Astrocyte of the cerebellum (primary cell): Measurements from ENCODE around the gene GCM1.

Experiments used
- DNase-seq: peaks from one replicate; pipeline ENCODE4 v3.0.0-alpha.2; 2011; ENCODE audit warnings: low read depth
- H3K4me3 ChIP-seq: 2 replicates; pipeline ENCODE4 v1.5.1; 2011; ENCODE audit warnings: mild to moderate bottlenecking, low read depth, low read length, moderate library complexity
- in situ Hi-C: cut with HindIII; loops from 2 replicates; pipeline ENCODE4 v1.10.0; 2017; ENCODE audit warnings: low sequenced_read_pairs
- TF ChIP-seq, protein P1 (sequence below): IDR thresholded peaks from 2 replicates; pipeline ENCODE4 v1.5.1; 2012; ENCODE audit warnings: low read length, low read depth, moderate library complexity, mild to moderate bottlenecking; ENCODE audit errors: missing control alignments

Gene GCM1

DNA sequence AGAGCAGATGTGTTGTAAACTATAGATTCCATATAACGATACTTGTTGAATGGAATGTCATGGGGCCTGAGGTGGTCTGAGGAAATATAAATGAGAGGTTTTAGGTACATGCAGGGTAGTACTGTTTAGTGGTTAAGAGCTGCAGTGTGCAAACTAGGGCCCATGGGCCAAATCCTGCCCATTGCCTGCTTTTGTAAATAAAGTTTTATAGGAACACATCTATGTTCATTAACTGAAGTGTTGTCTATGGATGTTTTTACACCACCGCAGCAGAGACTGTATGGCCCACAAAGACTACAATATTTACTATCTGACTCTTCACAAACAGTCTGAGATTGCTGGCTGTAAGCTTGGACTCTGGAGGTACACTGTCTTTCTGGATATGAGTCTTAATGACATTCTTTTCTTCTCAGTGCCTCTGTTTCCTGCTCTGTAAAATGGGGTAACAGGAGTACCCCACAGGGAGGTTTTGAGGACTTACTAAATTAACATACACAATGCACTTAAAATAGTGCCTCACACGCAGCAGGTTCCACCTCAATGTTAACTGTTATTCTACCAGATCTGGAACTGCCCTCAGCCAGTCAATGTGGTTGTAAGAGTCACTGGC, 12.5 kb downstream of the GCM1 start:
- no peak for DNase-seq
- H3K4me3 ChIP-seq = no peak overlapping the region
- TF ChIP-seq, protein P1, sequence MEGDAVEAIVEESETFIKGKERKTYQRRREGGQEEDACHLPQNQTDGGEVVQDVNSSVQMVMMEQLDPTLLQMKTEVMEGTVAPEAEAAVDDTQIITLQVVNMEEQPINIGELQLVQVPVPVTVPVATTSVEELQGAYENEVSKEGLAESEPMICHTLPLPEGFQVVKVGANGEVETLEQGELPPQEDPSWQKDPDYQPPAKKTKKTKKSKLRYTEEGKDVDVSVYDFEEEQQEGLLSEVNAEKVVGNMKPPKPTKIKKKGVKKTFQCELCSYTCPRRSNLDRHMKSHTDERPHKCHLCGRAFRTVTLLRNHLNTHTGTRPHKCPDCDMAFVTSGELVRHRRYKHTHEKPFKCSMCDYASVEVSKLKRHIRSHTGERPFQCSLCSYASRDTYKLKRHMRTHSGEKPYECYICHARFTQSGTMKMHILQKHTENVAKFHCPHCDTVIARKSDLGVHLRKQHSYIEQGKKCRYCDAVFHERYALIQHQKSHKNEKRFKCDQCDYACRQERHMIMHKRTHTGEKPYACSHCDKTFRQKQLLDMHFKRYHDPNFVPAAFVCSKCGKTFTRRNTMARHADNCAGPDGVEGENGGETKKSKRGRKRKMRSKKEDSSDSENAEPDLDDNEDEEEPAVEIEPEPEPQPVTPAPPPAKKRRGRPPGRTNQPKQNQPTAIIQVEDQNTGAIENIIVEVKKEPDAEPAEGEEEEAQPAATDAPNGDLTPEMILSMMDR = no peak
- in situ Hi-C loops = no loop called here

DNA sequence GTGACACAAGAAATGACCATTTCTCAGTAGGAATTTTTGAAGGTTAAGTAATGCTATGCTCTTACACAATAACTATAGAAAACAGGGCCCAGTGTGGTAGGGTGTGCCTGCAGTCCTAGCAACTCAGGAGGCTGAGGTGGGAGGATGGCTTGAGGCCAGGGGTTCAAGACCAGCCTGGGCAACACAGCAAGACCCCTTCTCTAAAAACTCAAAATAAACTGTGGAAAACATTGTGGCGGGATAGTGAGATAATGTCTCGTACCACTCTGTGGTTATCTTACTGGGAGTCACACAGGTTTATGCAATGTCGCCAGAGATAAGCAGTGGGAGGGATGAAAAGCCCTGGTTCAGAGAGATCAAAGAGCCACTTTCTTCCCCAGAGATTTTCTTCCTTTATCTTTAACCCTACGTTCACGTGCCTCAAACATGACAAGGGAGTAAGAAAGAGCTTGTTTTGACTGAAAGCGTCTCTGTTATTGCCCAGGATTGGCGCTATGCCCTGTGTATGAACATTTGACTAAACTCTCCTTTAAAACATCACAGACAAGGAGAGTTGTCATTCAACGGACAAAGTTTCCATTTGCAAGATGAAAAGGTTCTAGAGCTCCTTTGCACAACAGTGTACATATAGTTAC, 13.9 kb downstream of the GCM1 start:
- DNase-seq = no peak
- H3K4me3 ChIP-seq = no peak overlapping the region
- in situ Hi-C loops = no loop called here
- TF ChIP-seq, protein P1 = no peak

DNA sequence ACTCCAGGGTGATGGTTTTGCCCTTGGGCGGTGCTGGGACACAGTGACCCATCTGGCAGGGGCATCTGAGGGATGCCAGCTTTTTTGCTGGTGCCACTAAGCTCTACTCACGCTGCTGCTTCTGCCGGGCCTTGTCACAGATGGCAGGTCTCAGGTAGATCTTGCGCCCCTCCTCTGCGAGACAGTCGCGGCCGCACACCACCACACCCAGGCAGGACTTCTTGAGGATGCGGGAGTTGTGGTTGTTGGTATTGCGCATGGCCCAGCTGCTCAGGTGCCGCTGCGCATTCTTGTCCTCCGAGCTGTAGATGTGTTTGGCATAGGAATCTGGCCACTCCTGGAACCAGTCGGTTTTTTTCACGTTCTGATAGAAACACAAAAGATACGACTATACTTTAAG, 14.7 kb downstream of the GCM1 start:
- in situ Hi-C loops = no loop called here

DNA sequence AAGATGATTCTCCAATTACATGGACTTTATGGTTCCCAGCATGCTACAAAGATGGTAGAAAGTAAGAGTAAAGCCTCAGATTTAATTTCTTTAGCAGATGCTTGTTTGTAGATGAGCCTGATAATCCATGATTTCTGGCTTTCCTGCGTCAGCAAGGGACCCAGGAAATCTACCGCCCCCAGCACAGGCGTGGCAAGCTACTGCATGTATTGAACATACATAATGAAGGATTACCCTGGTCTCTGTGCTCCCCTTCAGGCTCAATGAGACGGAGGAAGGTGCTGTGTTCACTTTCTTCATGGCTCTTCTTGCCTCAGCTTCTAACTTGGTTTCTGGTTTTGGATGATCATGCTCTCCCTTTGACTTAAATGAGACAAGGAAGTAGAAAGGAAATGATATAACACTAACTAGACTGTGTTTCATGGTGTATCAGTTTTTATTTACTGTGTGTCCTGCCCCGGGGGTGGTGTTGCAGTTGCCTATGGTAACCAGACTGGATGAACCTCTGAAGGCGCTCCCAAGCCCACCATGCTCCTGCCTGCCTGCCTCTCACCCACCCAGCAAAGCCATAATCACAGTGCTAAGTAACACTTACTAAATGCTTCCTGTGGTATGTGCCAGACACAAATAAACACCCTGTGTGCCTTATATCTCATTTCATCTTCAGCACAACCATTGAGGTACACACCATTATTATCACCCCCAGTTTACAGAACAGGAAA, 17.9 kb downstream of the GCM1 start:
- TF ChIP-seq, protein P1 = no peak
- in situ Hi-C loops = no loop called here
- no peak overlapping the region for H3K4me3 ChIP-seq
- no peak for DNase-seq

More for the DNA sequence above, 14.7 kb downstream of the GCM1 start:
- TF ChIP-seq, protein P1 = no peak
- H3K4me3 ChIP-seq = no peak overlapping the region
- no peak for DNase-seq

DNA sequence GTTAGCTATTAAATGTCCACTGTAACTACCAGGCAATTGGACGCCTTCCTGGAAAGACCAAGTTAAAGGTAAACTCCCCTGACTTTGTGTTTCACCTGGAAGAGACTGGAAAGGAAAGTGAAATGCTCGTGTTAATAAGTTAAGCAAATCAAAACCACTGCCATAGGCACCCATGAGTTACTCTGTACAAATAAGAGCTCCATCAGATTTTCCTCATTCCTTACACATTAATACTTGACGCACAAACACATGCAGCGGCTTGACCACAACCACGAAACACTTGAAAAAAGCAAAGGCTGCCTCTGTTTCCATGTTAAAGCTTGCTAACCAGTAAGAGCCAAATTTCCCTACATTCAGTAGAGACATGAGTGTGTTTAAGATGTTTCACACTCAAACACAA, 19.8 kb downstream of the GCM1 start:
- no peak overlapping the region for H3K4me3 ChIP-seq
- no peak for DNase-seq
- TF ChIP-seq, protein P1 = no peak
- in situ Hi-C loops = no loop called here

DNA sequence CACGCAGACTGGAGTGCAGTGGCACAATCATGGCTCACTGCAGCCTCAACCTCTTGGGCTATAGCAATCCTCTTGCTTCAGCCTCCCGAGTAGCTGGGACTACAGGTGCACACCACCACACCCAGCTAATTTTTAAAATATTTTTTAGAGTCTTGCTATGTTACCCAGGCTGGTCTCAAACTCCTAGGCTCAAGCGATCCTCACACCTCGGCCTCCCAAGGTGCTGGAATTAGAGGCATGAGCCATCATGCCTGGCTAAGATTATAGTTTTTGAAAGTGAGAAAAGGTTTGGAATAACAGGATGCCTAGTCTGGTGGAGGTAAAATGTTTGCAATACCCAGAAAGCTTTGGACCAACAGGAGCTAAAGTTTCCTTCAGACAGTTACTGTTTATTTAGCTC, 23.4 kb downstream of the GCM1 start:
- in situ Hi-C loops = no loop called here
- TF ChIP-seq, protein P1 = no peak

More for the DNA sequence above, 23.4 kb downstream of the GCM1 start:
- no peak overlapping the region for H3K4me3 ChIP-seq
- DNase-seq = no peak
